H9 (cell line): Measurements from ENCODE around the gene CD300H. TPM values are rescaled to one million over a fixed set of nuclear protein-coding genes. Genes with fewer than 3 reads are reported as not detected.
A peak's percentile ranks its signal among the peaks of the same experiment; 100 is the strongest.

Experiments
- DNase-seq: peaks from one replicate; pipeline ENCODE4 v3.0.0-alpha.2; 2017
- H2AFZ ChIP-seq: one replicate; pipeline ENCODE4 v1.6.1; 2013; ENCODE audit warnings: mild to moderate bottlenecking, low read length, control low read depth, moderate library complexity
- H2AK5ac ChIP-seq: 2 replicates; pipeline ENCODE4 v1.6.1; 2013; ENCODE audit warnings: low read length, control low read depth, mixed read lengths; ENCODE audit not compliant: insufficient read length
- H2BK120ac ChIP-seq: one replicate; pipeline ENCODE4 v1.6.1; 2013; ENCODE audit warnings: low read depth, mild to moderate bottlenecking, low read length, control low read depth, inconsistent platforms; ENCODE audit not compliant: poor library complexity, severe bottlenecking
- H2BK12ac ChIP-seq: 2 replicates; pipeline ENCODE4 v1.6.1; 2013; ENCODE audit warnings: low read length, control low read depth, mixed read lengths, low read depth; ENCODE audit not compliant: insufficient read length
- H2BK15ac ChIP-seq: 2 replicates; pipeline ENCODE4 v1.6.1; 2013; ENCODE audit warnings: low read depth, low read length, control low read depth
- H2BK20ac ChIP-seq: one replicate; pipeline ENCODE4 v1.6.1; 2013; ENCODE audit warnings: low read depth, mild to moderate bottlenecking, low read length, control low read depth, inconsistent platforms; ENCODE audit not compliant: poor library complexity, severe bottlenecking
- H2BK5ac ChIP-seq: 2 replicates; pipeline ENCODE4 v1.6.1; 2013; ENCODE audit warnings: low read length, control low read depth, mixed read lengths; ENCODE audit not compliant: insufficient read length
- H3K14ac ChIP-seq: 2 replicates; pipeline ENCODE4 v1.6.1; 2013; ENCODE audit warnings: low read length, control low read depth; ENCODE audit not compliant: insufficient read depth
- H3K18ac ChIP-seq: 2 replicates; pipeline ENCODE4 v1.6.1; 2013; ENCODE audit warnings: low read depth, mild to moderate bottlenecking, mixed read lengths, low read length, control low read depth; ENCODE audit not compliant: insufficient read length
- H3K23ac ChIP-seq: 2 replicates; pipeline ENCODE4 v1.6.1; 2013; ENCODE audit warnings: low read length, control low read depth, mixed read lengths, low read depth; ENCODE audit not compliant: insufficient read length
- H3K23me2 ChIP-seq: 2 replicates; pipeline ENCODE4 v1.6.1; 2013; ENCODE audit warnings: low read depth, mild to moderate bottlenecking, mixed read lengths, low read length, control low read depth; ENCODE audit not compliant: insufficient read length, poor library complexity, severe bottlenecking
- H3K27ac ChIP-seq: 2 replicates; pipeline ENCODE4 v1.5.1; 2013; ENCODE audit warnings: low read length, control low read depth, mixed read lengths, low read depth; ENCODE audit not compliant: insufficient read length
- H3K27me3 ChIP-seq: 2 replicates; pipeline ENCODE4 v1.6.1; 2013; ENCODE audit warnings: low read length, control low read depth, inconsistent platforms; ENCODE audit not compliant: insufficient read depth
- H3K4ac ChIP-seq: 2 replicates; pipeline ENCODE4 v1.6.1; 2013; ENCODE audit warnings: low read depth, mild to moderate bottlenecking, control low read depth, inconsistent platforms, low read length, moderate library complexity
- H3K4me1 ChIP-seq: 2 replicates; pipeline ENCODE4 v1.6.1; 2013; ENCODE audit warnings: low read length, control low read depth, inconsistent platforms; ENCODE audit not compliant: insufficient read depth
- H3K4me2 ChIP-seq: 2 replicates; pipeline ENCODE4 v1.6.1; 2013; ENCODE audit warnings: low read length, control low read depth, mixed read lengths; ENCODE audit not compliant: insufficient read length, insufficient read depth
- H3K56ac ChIP-seq: 2 replicates; pipeline ENCODE4 v1.6.1; 2013; ENCODE audit warnings: low read depth, mild to moderate bottlenecking, mixed read lengths, low read length, control low read depth; ENCODE audit not compliant: insufficient read length
- H3K79me1 ChIP-seq: 2 replicates; pipeline ENCODE4 v1.6.1; 2013; ENCODE audit warnings: low read depth, mild to moderate bottlenecking, moderate library complexity, low read length, control low read depth, inconsistent platforms; ENCODE audit not compliant: insufficient read depth, poor library complexity, severe bottlenecking
- H3K79me2 ChIP-seq: 2 replicates; pipeline ENCODE4 v1.6.1; 2013; ENCODE audit warnings: low read length, control low read depth, inconsistent platforms; ENCODE audit not compliant: insufficient read depth
- H3K9ac ChIP-seq: 2 replicates; pipeline ENCODE4 v1.6.1; 2013; ENCODE audit warnings: low read length, control low read depth, mixed read lengths; ENCODE audit not compliant: insufficient read length; ENCODE audit errors: extremely low read depth
- H3K9me3 ChIP-seq: one replicate; pipeline ENCODE4 v1.6.1; 2013; ENCODE audit warnings: low read depth, low read length, inconsistent platforms; ENCODE audit not compliant: control insufficient read depth
- H3T11ph ChIP-seq: one replicate; pipeline ENCODE4 v1.6.1; 2013; ENCODE audit warnings: mild to moderate bottlenecking, low read length, control low read depth, inconsistent platforms
- H4K20me1 ChIP-seq: one replicate; pipeline ENCODE4 v1.6.1; 2013; ENCODE audit not compliant: control insufficient read depth, insufficient read length, insufficient read depth
- H4K5ac ChIP-seq: 2 replicates; pipeline ENCODE4 v1.6.1; 2013; ENCODE audit warnings: low read depth, mild to moderate bottlenecking, mixed read lengths, low read length, control low read depth; ENCODE audit not compliant: insufficient read length
- H4K8ac ChIP-seq: replicated peaks from 2 replicates; pipeline ENCODE4 v1.6.1; 2013; ENCODE audit warnings: low read length, control low read depth, mixed read lengths, low read depth; ENCODE audit not compliant: insufficient read length
- H4K91ac ChIP-seq: 2 replicates; pipeline ENCODE4 v1.6.1; 2013; ENCODE audit warnings: low read depth, mild to moderate bottlenecking, moderate library complexity, mixed read lengths, low read length, control low read depth; ENCODE audit not compliant: insufficient read length
- H3K27ac Mint-ChIP-seq, 3 experiments: 2 replicates in 2 of 3; 3 replicates in 1 of 3; pipeline ENCODE4 v1.8.0; 2020 to 2021; ENCODE audit warnings: mixed read lengths in 3 of 3, mild to moderate bottlenecking in 1 of 3, moderate library complexity in 1 of 3
- H3K27me3 Mint-ChIP-seq: 2 replicates; pipeline ENCODE4 v1.8.0; 2021; ENCODE audit warnings: low read depth, mild to moderate bottlenecking, moderate library complexity, mixed read lengths
- H3K36me3 Mint-ChIP-seq, 3 experiments: 2 replicates in 2 of 3; 3 replicates in 1 of 3; pipeline ENCODE4 v1.8.0; 2020 to 2021; ENCODE audit warnings: low read depth in 3 of 3, mixed read lengths in 3 of 3; ENCODE audit not compliant: insufficient read depth in 1 of 3
- H3K4me1 Mint-ChIP-seq, 2 experiments: 2 replicates each; pipeline ENCODE4 v1.8.0; 2020; ENCODE audit warnings: mixed read lengths in 2 of 2
- H3K4me3 Mint-ChIP-seq, 2 experiments: 2 replicates in 1 of 2; 3 replicates in 1 of 2; pipeline ENCODE4 v1.8.0; 2020 to 2021; ENCODE audit warnings: mild to moderate bottlenecking in 2 of 2, mixed read lengths in 2 of 2, moderate library complexity in 1 of 2
- H3K9me3 Mint-ChIP-seq, 2 experiments: 2 replicates in 1 of 2; 3 replicates in 1 of 2; pipeline ENCODE4 v1.8.0; 2020; ENCODE audit warnings: mild to moderate bottlenecking in 2 of 2, mixed read lengths in 2 of 2, moderate library complexity in 1 of 2
- WGBS: extraction: QIAGEN DNeasy Blood & Tissue Kit; methylation state at CpG from one replicate; pipeline ENCODE4 v1.1.7; 2013; ENCODE audit warnings: missing lambda C conversion rate, low lambda C conversion rate, mixed read lengths; ENCODE audit not compliant: insufficient read length; ENCODE audit errors: extremely low coverage; 5-methylcytosine and 5-hydroxymethylcytosine counted together
- total RNA-seq: library from RNA; stranded (reverse); gene quantifications from 2 replicates; pipeline ENCODE4 v1.2.1, GENCODE V29; 2021
- TF ChIP-seq, protein P1 (sequence below): fragments of 200-600 bp; sonication (generic); conservative IDR thresholded peaks from 3 replicates; pipeline ENCODE4 v1.8.0; 2021; ENCODE audit warnings: antibody characterized with exemption, mild to moderate bottlenecking

The CD300H gene
- total RNA-seq, 1 experiment from 2014 or later, result not detected

GRCh38 chr17:74573169-74573568, 5.9 kb upstream of the CD300H start:
- Mint-ChIP-seq H3K4me3 (no peak overlapping the region), H3K36me3 (no peaks in the 10 kb centered on the region; a peak in 1 of 7 replicates), H3K4me1 (peaks cover 6 to 7% of the 10 kb centered on the region in 2 experiments), H3K9me3 (peaks cover 0 to 3% of the 10 kb centered on the region in 2 experiments; a peak in 3 of 5 replicates), H3K27me3 (peaks cover 45% of the 10 kb centered on the region), H3K27ac (no peak overlapping the region)
- Histone ChIP-seq H3T11ph (no peak overlapping the region), H2BK15ac (no peak overlapping the region), H3K9ac (no peak overlapping the region), H2BK5ac (no peak overlapping the region), H2BK120ac (no peak overlapping the region), H3K18ac (no peak overlapping the region), H3K27me3 (no peaks in the 10 kb centered on the region), H3K27ac (no peak overlapping the region), H3K23ac (no peak overlapping the region), H3K79me1 (no peaks in the 10 kb centered on the region), H4K8ac (no peak overlapping the region), H3K4ac (no peak overlapping the region), H2BK20ac (no peak overlapping the region), H4K91ac (no peak overlapping the region), H3K4me2 (no peak overlapping the region), H2BK12ac (no peak overlapping the region), H4K5ac (no peak overlapping the region), H3K56ac (no peak overlapping the region), H3K79me2 (no peaks in the 10 kb centered on the region), H2AFZ (no peak overlapping the region), H3K23me2 (no peaks in the 10 kb centered on the region), H4K20me1 (no peaks in the 10 kb centered on the region), H3K4me1 (peaks cover 4% of the 10 kb centered on the region; the same call in 1 of the 2 replicates), H3K14ac (no peak overlapping the region), H3K9me3 (no peaks in the 10 kb centered on the region), H2AK5ac (no peak overlapping the region)
- no CpG with 5 or more reads among the region's 3 CpGs for WGBS
- no peak for DNase-seq
- TF ChIP-seq, protein P1, sequence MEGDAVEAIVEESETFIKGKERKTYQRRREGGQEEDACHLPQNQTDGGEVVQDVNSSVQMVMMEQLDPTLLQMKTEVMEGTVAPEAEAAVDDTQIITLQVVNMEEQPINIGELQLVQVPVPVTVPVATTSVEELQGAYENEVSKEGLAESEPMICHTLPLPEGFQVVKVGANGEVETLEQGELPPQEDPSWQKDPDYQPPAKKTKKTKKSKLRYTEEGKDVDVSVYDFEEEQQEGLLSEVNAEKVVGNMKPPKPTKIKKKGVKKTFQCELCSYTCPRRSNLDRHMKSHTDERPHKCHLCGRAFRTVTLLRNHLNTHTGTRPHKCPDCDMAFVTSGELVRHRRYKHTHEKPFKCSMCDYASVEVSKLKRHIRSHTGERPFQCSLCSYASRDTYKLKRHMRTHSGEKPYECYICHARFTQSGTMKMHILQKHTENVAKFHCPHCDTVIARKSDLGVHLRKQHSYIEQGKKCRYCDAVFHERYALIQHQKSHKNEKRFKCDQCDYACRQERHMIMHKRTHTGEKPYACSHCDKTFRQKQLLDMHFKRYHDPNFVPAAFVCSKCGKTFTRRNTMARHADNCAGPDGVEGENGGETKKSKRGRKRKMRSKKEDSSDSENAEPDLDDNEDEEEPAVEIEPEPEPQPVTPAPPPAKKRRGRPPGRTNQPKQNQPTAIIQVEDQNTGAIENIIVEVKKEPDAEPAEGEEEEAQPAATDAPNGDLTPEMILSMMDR, result peak; percentile 39; the same call in 2 of the 3 replicates
